K562 (cell line): ENCODE data around the gene MKRN1. TPM values are rescaled to one million over a fixed set of nuclear protein-coding genes. Genes with fewer than 3 reads are reported as not detected.

Experiments
- ATAC-seq: fragments of 200-7000 bp; cut with Tn5 transposase; 3 replicates; pipeline ENCODE4 v1.9.1; 2020; ENCODE audit warnings: moderate library complexity
- BruUV-seq: library from RNA; stranded (reverse); fragments of 400-500 nt; replicated peaks from 2 replicates; lab custom pipeline; 2021; lab: Mats Ljungman, UMichigan
- CTCF ChIA-PET: fragments of 300-600 bp; formaldehyde crosslinking; extraction: SDS; loops from one replicate; lab custom pipeline; 2021; ENCODE audit warnings: low intra/inter-chr PET ratio; lab: Yijun Ruan, JAX
- POLR2A ChIA-PET: fragments of 300-600, 350-650 bp; sonication (Branson Sonifier 250); formaldehyde crosslinking; extraction: SDS; loops from one replicate; lab custom pipeline; 2021; ENCODE audit warnings: antibody characterized with exemption, inconsistent platforms; lab: Yijun Ruan, JAX
- DNase-seq, 4 experiments: peaks; one replicate each; pipeline versions ENCODE4 v3.0.0 to v3.0.0-alpha.2; 2011 to 2018; ENCODE audit warnings: low spot score in 3 of 4, mixed read lengths in 3 of 4; ENCODE audit errors: extremely low read depth in 1 of 4
- FAIRE-seq: peaks from 2 replicates; lab custom pipeline; 2011; peaks lifted over from hg19 to GRCh38; lab: Jason Lieb, UNC
- H2AFZ ChIP-seq: 2 replicates; pipeline ENCODE4 v1.6.0; 2011; ENCODE audit warnings: low read depth, low read length, control low read depth, inconsistent platforms
- H3K27ac ChIP-seq: fragments of 200-600 bp; 3 replicates; pipeline ENCODE4 v1.8.0; 2011; ENCODE audit warnings: low read depth, mild to moderate bottlenecking, control low read depth, inconsistent platforms, low read length, moderate library complexity, mixed read lengths; ENCODE audit errors: extremely low read depth
- H3K27me3 ChIP-seq, 2 experiments: fragments of 300-600 bp in 1 of 2; 2 replicates in 1 of 2; 3 replicates in 1 of 2; pipeline versions ENCODE4 v1.6.0 to v1.8.0; 2011; ENCODE audit warnings: inconsistent platforms in 2 of 2, low read length in 2 of 2, mild to moderate bottlenecking in 1 of 2, mixed read lengths in 1 of 2, moderate library complexity in 1 of 2; ENCODE audit not compliant: control insufficient read depth in 2 of 2, insufficient read depth in 2 of 2
- H3K36me3 ChIP-seq: fragments of 300-600 bp; 3 replicates; pipeline ENCODE4 v1.8.0; 2011; ENCODE audit warnings: mild to moderate bottlenecking, low read length, inconsistent platforms; ENCODE audit not compliant: control insufficient read depth, insufficient read depth
- H3K4me1 ChIP-seq, 2 experiments: fragments of 200-600 bp in 1 of 2; replicated peaks in 1 of 2; 2 replicates in 1 of 2; 3 replicates in 1 of 2; pipeline versions ENCODE4 v1.5.1 to v1.8.0; 2011; ENCODE audit warnings: inconsistent platforms in 2 of 2, low read length in 2 of 2, mild to moderate bottlenecking in 1 of 2, mixed read lengths in 1 of 2, moderate library complexity in 1 of 2; ENCODE audit not compliant: control insufficient read depth in 2 of 2, insufficient read depth in 2 of 2
- H3K4me2 ChIP-seq: 2 replicates; pipeline ENCODE4 v1.6.1; 2011; ENCODE audit warnings: low read length, control low read depth, inconsistent platforms, mixed read lengths; ENCODE audit not compliant: insufficient read depth
- H3K4me3 ChIP-seq: fragments of 200-600 bp; sonication (generic), shearing (Covaris generic); 2 replicates; pipeline ENCODE4 v1.5.1; 2016; ENCODE audit warnings: control low read depth, inconsistent platforms
- H3K79me2 ChIP-seq: fragments of 200-600 bp; 3 replicates; pipeline ENCODE4 v1.8.0; 2011; ENCODE audit warnings: low read length, inconsistent platforms; ENCODE audit not compliant: control insufficient read depth, insufficient read depth
- H3K9ac ChIP-seq, 2 experiments: 2 replicates each; pipeline versions ENCODE4 v1.6.0 to v1.6.1; 2011; ENCODE audit warnings: low read depth in 2 of 2, low read length in 2 of 2, control low read depth in 1 of 2, inconsistent platforms in 1 of 2, mild to moderate bottlenecking in 1 of 2, mixed read lengths in 1 of 2; ENCODE audit not compliant: insufficient read depth in 1 of 2
- H3K9me1 ChIP-seq: one replicate; pipeline ENCODE4 v1.6.0; 2011; ENCODE audit warnings: inconsistent platforms, mild to moderate bottlenecking, low read length, moderate library complexity; ENCODE audit not compliant: control insufficient read depth, insufficient read depth
- H3K9me3 ChIP-seq: replicated peaks from 2 replicates; pipeline ENCODE4 v1.5.1; 2011; ENCODE audit warnings: low read depth, low read length, inconsistent platforms; ENCODE audit not compliant: control insufficient read depth, insufficient read depth
- H4K20me1 ChIP-seq: replicated peaks from 2 replicates; pipeline ENCODE4 v1.6.1; 2011; ENCODE audit warnings: low read length, inconsistent platforms, mixed read lengths; ENCODE audit not compliant: control insufficient read depth, insufficient read depth
- NFIC ChIP-seq: fragments of 450-650 bp; IDR thresholded peaks from 2 replicates; pipeline ENCODE4 v1.6.1; 2017; ENCODE audit warnings: mild to moderate bottlenecking, inconsistent platforms
- PCBP1 ChIP-seq: fragments of 200-400 bp; formaldehyde crosslinking; IDR thresholded peaks from 2 replicates; pipeline ENCODE4 v1.6.1; 2018; ENCODE audit warnings: mild to moderate bottlenecking, low read depth, low read length; ENCODE audit not compliant: poor library complexity, severe bottlenecking
- POLR2H ChIP-seq: IDR thresholded peaks from 2 replicates; pipeline ENCODE4 v1.6.1; 2016; ENCODE audit warnings: missing genetic modification characterization, low read depth, mild to moderate bottlenecking, control low read depth, missing compliant biosample characterization, moderate library complexity
- WGBS: fragments of 100-300 bp; shearing (Covaris generic); methylation state at CpG from one replicate; pipeline ENCODE4 v1.1.6; 2016; ENCODE audit warnings: low coverage, mixed read lengths; ENCODE audit not compliant: insufficient coverage; ENCODE audit errors: missing lambda C conversion rate; 5-methylcytosine and 5-hydroxymethylcytosine counted together
- in situ Hi-C: fragments of 300-500 bp; cut with MboI; formaldehyde crosslinking; loops from 4 replicates; pipeline ENCODE4 v1.15.0; 2018; ENCODE audit warnings: inconsistent platforms, mixed read lengths
- intact Hi-C: fragments of 100-400 bp; cut with micrococcal nuclease; formaldehyde crosslinking; loops from 2 replicates; pipeline ENCODE4 v1.14.2; 2022
- polyA plus RNA-seq, 8 experiments: library from polyadenylated mRNA; depleted of rRNA in 4 of 8; stranded (reverse) in 5 of 8; unstranded in 3 of 8; fragments of >200 nt; fragmentation: Nextera tagmentation in 2 of 8; fragmentation: Illumina TruSeq in 1 of 8; extraction: Ambion mirVana in 2 of 8; extraction: Trizol in 1 of 8; gene quantifications; 2 replicates each; pipeline versions ENCODE4 v1.2.1 to v1.2.3, GENCODE V29; 2011 to 2014; ENCODE audit warnings: inconsistent platforms in 1 of 8, missing spikeins in 1 of 8
- total RNA-seq, 7 experiments: library from RNA; depleted of rRNA in 6 of 7; stranded (reverse); fragments of >200 nt in 6 of 7; fragmentation: Illumina TruSeq in 2 of 7; extraction: Trizol in 2 of 7; gene quantifications; 2 replicates each; pipeline versions ENCODE4 v1.2.1 to v1.2.3, GENCODE V29; 2011 to 2021; ENCODE audit warnings: low replicate concordance in 1 of 7
- TF ChIP-seq, protein P1 (sequence below): sonication (generic); formaldehyde crosslinking; IDR thresholded peaks from 2 replicates; pipeline ENCODE4 v1.8.1; 2023; ENCODE audit warnings: mild to moderate bottlenecking, missing genetic modification reagents

MKRN1 gene
- total and polyA plus RNA-seq, 9 of the 15 experiments (the other 6 are each of a cell fraction or from before 2014, with no cell fraction given), result 30.5 to 90.3 (median 76.0) TPM

DNA sequence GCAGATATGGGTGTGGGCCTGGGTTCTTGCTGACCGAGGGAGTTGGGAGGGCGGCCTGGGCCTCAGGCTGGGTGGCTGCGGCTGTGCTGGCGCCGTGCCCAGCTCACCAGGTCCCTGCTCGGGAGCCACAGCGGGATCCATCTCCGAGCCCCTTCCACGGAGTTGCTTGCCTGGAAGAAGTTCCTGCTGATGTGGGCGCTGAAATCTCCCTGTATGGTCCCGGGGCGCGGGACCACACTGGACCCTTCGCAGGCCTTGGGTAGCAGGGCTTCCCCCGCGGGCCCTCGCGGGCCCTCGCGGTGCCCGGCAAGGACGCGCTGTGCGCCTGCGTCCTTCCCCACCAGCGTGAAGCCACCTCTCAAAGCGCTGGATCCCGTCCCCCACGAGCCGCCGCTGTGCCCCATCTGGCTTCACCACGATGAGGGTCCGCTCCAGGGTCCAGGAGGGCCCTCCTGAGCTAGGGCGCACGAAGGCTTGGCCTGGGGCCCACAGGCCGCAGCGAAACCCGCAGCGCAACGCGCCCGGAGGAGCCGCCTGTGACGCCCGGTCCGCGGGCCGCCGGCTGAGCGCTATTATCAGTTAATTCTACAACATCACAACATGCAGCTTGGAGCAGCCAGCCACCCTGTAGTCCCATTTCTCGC is 43.9 kb downstream of the MKRN1 start:
- peaks cover 0 to 10% of the 10 kb centered on the region in 2 experiments; a peak in 2 of 5 replicates for H3K4me1 ChIP-seq
- POLR2A ChIA-PET, result interaction anchor here (1.1 kb wide), 2 partner anchors 9 to 11 kb away, joined by 3 to 4 read pairs; no protein-coding TSS in a partner anchor
- H3K9me3 ChIP-seq, result peaks cover 2% of the 10 kb centered on the region
- H2AFZ ChIP-seq, result no peak overlapping the region
- CTCF ChIA-PET, result no interaction called here
- peaks cover 10 to 20% of the 10 kb centered on the region in 2 experiments for H3K27me3 ChIP-seq
- DNase-seq, result peak in 2 of 4 experiments; percentile 7 to 28
- no peak overlapping the region for H3K4me3 ChIP-seq
- in situ Hi-C loops (no loop called here), intact Hi-C loops (no loop called here)
- no peak overlapping the region for H3K27ac ChIP-seq
- H3K9ac ChIP-seq, result peak overlapping the region in 1 of 2 experiments; percentile 24; a peak in 1 of 4 replicates
- ATAC-seq, result peak; percentile 27
- 50% methylated on average over 42 of the region's 51 CpGs for WGBS
- TF ChIP-seq NFIC (peak; percentile 71), POLR2H (tag) (no peak), PCBP1 (peak; percentile 39)
- TF ChIP-seq, protein P1, sequence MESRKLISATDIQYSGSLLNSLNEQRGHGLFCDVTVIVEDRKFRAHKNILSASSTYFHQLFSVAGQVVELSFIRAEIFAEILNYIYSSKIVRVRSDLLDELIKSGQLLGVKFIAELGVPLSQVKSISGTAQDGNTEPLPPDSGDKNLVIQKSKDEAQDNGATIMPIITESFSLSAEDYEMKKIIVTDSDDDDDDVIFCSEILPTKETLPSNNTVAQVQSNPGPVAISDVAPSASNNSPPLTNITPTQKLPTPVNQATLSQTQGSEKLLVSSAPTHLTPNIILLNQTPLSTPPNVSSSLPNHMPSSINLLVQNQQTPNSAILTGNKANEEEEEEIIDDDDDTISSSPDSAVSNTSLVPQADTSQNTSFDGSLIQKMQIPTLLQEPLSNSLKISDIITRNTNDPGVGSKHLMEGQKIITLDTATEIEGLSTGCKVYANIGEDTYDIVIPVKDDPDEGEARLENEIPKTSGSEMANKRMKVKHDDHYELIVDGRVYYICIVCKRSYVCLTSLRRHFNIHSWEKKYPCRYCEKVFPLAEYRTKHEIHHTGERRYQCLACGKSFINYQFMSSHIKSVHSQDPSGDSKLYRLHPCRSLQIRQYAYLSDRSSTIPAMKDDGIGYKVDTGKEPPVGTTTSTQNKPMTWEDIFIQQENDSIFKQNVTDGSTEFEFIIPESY (CRISPR knock-in tag), result peak; percentile 94
- no TSS peak for BruUV-seq
- no peaks in the 10 kb centered on the region for H3K9me1 ChIP-seq
- no peaks in the 10 kb centered on the region for H3K79me2 ChIP-seq
- no peak for FAIRE-seq
- H4K20me1 ChIP-seq, result no peaks in the 10 kb centered on the region
- H3K36me3 ChIP-seq, result no peaks in the 10 kb centered on the region
- no peak overlapping the region for H3K4me2 ChIP-seq
